Stomach (tissue), 4 donors: ENCODE data around the gene SPATA3.

Source experiments
- EP300 ChIP-seq: sonication (generic); formaldehyde crosslinking; IDR thresholded peaks from one replicate; pipeline ENCODE4 v1.6.1; 2017; ENCODE audit warnings: antibody characterized with exemption
- POLR2A ChIP-seq, 4 donors: fragments of 450-650 bp; IDR thresholded peaks; one replicate each; pipeline ENCODE4 v1.6.1; 2016; ENCODE audit warnings: antibody characterized with exemption in 4 of 4, control low read depth in 2 of 4, mild to moderate bottlenecking in 1 of 4, moderate library complexity in 1 of 4
- POLR2AphosphoS5 ChIP-seq, 3 donors: sonication (generic); formaldehyde crosslinking; IDR thresholded peaks; one replicate each; pipeline ENCODE4 v1.6.1; 2016; ENCODE audit warnings: antibody characterized with exemption in 3 of 3
- TF ChIP-seq, protein P1 (sequence below), 7 experiments: fragments of 450-650 bp in 4 of 7; fragments of 200-600 bp in 3 of 7; sonication (generic) in 3 of 7; IDR thresholded peaks; one replicate each; pipeline ENCODE4 v1.5.1; 2016 to 2019; ENCODE audit warnings: antibody characterized with exemption in 7 of 7, control low read depth in 2 of 7, mild to moderate bottlenecking in 1 of 7

DNA sequence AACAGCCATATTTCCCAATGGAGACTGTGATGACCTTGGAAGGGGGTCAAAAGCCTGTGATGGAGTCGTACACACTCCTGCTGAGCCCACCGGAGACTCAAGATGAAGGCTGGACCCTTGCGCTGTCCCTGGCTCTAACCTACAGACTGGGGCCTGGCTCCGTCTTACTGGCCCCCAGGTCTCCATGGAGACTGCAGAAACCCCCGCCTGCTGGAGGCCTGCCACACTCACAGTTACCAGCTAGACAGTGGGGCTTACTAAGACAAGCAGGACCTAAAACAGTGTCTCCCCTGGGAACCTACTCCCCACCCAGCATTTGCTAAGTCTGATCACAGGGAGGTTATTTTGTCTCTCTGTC is 51.0 kb downstream of the SPATA3 start:
- TF ChIP-seq, protein P1, sequence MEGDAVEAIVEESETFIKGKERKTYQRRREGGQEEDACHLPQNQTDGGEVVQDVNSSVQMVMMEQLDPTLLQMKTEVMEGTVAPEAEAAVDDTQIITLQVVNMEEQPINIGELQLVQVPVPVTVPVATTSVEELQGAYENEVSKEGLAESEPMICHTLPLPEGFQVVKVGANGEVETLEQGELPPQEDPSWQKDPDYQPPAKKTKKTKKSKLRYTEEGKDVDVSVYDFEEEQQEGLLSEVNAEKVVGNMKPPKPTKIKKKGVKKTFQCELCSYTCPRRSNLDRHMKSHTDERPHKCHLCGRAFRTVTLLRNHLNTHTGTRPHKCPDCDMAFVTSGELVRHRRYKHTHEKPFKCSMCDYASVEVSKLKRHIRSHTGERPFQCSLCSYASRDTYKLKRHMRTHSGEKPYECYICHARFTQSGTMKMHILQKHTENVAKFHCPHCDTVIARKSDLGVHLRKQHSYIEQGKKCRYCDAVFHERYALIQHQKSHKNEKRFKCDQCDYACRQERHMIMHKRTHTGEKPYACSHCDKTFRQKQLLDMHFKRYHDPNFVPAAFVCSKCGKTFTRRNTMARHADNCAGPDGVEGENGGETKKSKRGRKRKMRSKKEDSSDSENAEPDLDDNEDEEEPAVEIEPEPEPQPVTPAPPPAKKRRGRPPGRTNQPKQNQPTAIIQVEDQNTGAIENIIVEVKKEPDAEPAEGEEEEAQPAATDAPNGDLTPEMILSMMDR (IDR thresholded peaks at IDR 0.05): no peak
- TF ChIP-seq POLR2A (IDR thresholded peaks at IDR 0.05) (no peak), EP300 (no peak), POLR2AphosphoS5 (IDR thresholded peaks at IDR 0.05) (no peak)
